GM10266 (cell line): ENCODE results near the gene KLF1.

Experiments used
- DNase-seq: peaks from one replicate; pipeline ENCODE4 v3.0.0; 2012; ENCODE audit errors: extremely low spot score
- CTCF ChIP-seq: IDR thresholded peaks from 2 replicates; pipeline ENCODE4 v1.5.1; 2012; ENCODE audit warnings: mild to moderate bottlenecking, low read depth; ENCODE audit not compliant: control insufficient read depth, insufficient read depth; ENCODE audit errors: missing control alignments

The KLF1 gene

GRCh38 chr19:12888006-12888603 is 1.1 kb upstream of the KLF1 start:
- TF ChIP-seq CTCF: no peak
- no peak for DNase-seq

GRCh38 chr19:12886651-12886968 is 391 bp downstream of the KLF1 start:
- no peak for TF ChIP-seq CTCF
- DNase-seq: no peak

GRCh38 chr19:12885749-12886650 is 1.0 kb downstream of the KLF1 start:
- no peak for DNase-seq
- TF ChIP-seq CTCF: no peak

- TF ChIP-seq CTCF: peak; percentile 73
- peak; percentile 82 for DNase-seq
These were observed 1.9 kb downstream of the KLF1 start for GRCh38 chr19:12884926-12885748.

GRCh38 chr19:12884627-12884925 is 2.4 kb downstream of the KLF1 start:
- DNase-seq: no peak
- TF ChIP-seq CTCF: no peak

GRCh38 chr19:12884202-12884601 is 2.8 kb downstream of the KLF1 start:
- no peak for DNase-seq
- no peak for TF ChIP-seq CTCF
